RWPE1 (cell line): ENCODE measurements around the gene MPP3.

Experiments
- CTCF ChIA-PET: fragments of 350-600 bp; sonication (Branson Sonifier 250); formaldehyde crosslinking; extraction: SDS; loops from one replicate; lab custom pipeline; 2021; lab: Yijun Ruan, JAX
- POLR2A ChIA-PET: fragments of 400-600 bp; formaldehyde crosslinking; extraction: SDS; loops from one replicate; lab custom pipeline; 2020; ENCODE audit warnings: antibody characterized with exemption; ENCODE audit not compliant: low non-redundant PET; lab: Yijun Ruan, JAX
- DNase-seq: peaks from one replicate; pipeline ENCODE4 v3.0.0; 2012; ENCODE audit warnings: low spot score
- H3K27ac ChIP-seq: fragments of 450-650 bp; 2 replicates; pipeline ENCODE4 v1.5.1; 2017
- CTCF ChIP-seq: fragments of 450-650 bp; conservative IDR thresholded peaks from 2 replicates; pipeline ENCODE4 v1.5.1; 2017; ENCODE audit warnings: low read depth, mild to moderate bottlenecking

MPP3 gene

GRCh38 chr17:43820759-43821158, 12.2 kb downstream of the MPP3 start:
- DNase-seq = no peak
- POLR2A ChIA-PET = no interaction called here
- CTCF ChIA-PET = no interaction called here
- no peak overlapping the region for H3K27ac ChIP-seq
- TF ChIP-seq CTCF = no peak

GRCh38 chr17:43818966-43819365, 14.0 kb downstream of the MPP3 start:
- H3K27ac ChIP-seq = no peak overlapping the region
- DNase-seq = no peak
- no peak for TF ChIP-seq CTCF
- ChIA-PET POLR2A (interaction anchor here (0.6 kb wide), 1 partner anchor 503 kb away, joined by 4 read pairs; no protein-coding TSS in a partner anchor), CTCF (interaction anchor here (0.6 kb wide), 1 partner anchor 86 kb away, joined by 4 read pairs; no protein-coding TSS in a partner anchor)

GRCh38 chr17:43817826-43818225, 15.1 kb downstream of the MPP3 start:
- DNase-seq = no peak
- TF ChIP-seq CTCF = no peak
- CTCF ChIA-PET = interaction anchor here (0.5 to 0.7 kb wide), 2 partner anchors 52 to 88 kb away, joined by 3 read pairs; no protein-coding TSS in a partner anchor
- POLR2A ChIA-PET = no interaction called here
- H3K27ac ChIP-seq = no peak overlapping the region

- ChIA-PET CTCF (interaction anchor here (0.5 to 1.1 kb wide), 2 partner anchors 51 to 62 kb away, joined by 3 read pairs; no protein-coding TSS in a partner anchor), POLR2A (no interaction called here)
- DNase-seq = no peak
- no peak for TF ChIP-seq CTCF
- peak overlapping the region; percentile 64 for H3K27ac ChIP-seq
These were observed 16.3 kb downstream of the MPP3 start for GRCh38 chr17:43816336-43817320.

GRCh38 chr17:43814714-43815113, 18.2 kb downstream of the MPP3 start:
- ChIA-PET POLR2A (no interaction called here), CTCF (interaction anchor here (0.6 to 1.0 kb wide), 3 partner anchors 9 to 32 kb away, joined by 3 to 6 read pairs (median 4); partner anchors contain the start of gene CD300LG)
- peak overlapping the region; percentile 64 for H3K27ac ChIP-seq
- TF ChIP-seq CTCF = no peak
- DNase-seq = peak; percentile 51

- no peak for DNase-seq
- POLR2A ChIA-PET = no interaction called here
- no peak for TF ChIP-seq CTCF
- H3K27ac ChIP-seq = no peak overlapping the region
- CTCF ChIA-PET = interaction anchor here (0.6 to 1.0 kb wide), 4 partner anchors 8 to 84 kb away, joined by 3 to 6 read pairs (median 6); partner anchors contain the start of gene CD300LG
These were observed 18.9 kb downstream of the MPP3 start for GRCh38 chr17:43814026-43814425.
